Measurements from ENCODE around the gene BRS3. TPM values are rescaled to one million over a fixed set of nuclear protein-coding genes. Genes with fewer than 3 reads are reported as not detected.

Gene BRS3
- total and polyA plus RNA-seq, 2 experiments from 2014 or later = not detected

DNA sequence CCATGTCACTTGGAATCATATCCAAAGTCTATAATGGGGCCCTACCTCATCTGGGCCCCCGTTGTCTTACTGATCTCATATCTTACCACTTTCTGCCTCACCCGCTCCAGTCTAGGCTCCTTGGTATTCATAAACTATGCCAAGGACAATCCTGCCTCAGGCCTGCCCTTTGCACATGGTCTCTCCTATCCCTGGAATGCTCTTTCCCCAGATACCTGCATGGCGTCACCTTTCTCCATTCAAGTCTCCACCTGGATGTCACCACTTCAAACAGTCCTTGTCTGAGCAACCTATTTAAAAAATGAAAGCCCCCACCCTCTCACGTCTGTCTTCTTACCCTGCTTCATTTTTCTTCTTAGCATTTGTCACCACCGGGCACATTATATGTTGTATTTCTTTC is 52.5 kb downstream of the BRS3 start (continued):
- TF ChIP-seq, protein P1, sequence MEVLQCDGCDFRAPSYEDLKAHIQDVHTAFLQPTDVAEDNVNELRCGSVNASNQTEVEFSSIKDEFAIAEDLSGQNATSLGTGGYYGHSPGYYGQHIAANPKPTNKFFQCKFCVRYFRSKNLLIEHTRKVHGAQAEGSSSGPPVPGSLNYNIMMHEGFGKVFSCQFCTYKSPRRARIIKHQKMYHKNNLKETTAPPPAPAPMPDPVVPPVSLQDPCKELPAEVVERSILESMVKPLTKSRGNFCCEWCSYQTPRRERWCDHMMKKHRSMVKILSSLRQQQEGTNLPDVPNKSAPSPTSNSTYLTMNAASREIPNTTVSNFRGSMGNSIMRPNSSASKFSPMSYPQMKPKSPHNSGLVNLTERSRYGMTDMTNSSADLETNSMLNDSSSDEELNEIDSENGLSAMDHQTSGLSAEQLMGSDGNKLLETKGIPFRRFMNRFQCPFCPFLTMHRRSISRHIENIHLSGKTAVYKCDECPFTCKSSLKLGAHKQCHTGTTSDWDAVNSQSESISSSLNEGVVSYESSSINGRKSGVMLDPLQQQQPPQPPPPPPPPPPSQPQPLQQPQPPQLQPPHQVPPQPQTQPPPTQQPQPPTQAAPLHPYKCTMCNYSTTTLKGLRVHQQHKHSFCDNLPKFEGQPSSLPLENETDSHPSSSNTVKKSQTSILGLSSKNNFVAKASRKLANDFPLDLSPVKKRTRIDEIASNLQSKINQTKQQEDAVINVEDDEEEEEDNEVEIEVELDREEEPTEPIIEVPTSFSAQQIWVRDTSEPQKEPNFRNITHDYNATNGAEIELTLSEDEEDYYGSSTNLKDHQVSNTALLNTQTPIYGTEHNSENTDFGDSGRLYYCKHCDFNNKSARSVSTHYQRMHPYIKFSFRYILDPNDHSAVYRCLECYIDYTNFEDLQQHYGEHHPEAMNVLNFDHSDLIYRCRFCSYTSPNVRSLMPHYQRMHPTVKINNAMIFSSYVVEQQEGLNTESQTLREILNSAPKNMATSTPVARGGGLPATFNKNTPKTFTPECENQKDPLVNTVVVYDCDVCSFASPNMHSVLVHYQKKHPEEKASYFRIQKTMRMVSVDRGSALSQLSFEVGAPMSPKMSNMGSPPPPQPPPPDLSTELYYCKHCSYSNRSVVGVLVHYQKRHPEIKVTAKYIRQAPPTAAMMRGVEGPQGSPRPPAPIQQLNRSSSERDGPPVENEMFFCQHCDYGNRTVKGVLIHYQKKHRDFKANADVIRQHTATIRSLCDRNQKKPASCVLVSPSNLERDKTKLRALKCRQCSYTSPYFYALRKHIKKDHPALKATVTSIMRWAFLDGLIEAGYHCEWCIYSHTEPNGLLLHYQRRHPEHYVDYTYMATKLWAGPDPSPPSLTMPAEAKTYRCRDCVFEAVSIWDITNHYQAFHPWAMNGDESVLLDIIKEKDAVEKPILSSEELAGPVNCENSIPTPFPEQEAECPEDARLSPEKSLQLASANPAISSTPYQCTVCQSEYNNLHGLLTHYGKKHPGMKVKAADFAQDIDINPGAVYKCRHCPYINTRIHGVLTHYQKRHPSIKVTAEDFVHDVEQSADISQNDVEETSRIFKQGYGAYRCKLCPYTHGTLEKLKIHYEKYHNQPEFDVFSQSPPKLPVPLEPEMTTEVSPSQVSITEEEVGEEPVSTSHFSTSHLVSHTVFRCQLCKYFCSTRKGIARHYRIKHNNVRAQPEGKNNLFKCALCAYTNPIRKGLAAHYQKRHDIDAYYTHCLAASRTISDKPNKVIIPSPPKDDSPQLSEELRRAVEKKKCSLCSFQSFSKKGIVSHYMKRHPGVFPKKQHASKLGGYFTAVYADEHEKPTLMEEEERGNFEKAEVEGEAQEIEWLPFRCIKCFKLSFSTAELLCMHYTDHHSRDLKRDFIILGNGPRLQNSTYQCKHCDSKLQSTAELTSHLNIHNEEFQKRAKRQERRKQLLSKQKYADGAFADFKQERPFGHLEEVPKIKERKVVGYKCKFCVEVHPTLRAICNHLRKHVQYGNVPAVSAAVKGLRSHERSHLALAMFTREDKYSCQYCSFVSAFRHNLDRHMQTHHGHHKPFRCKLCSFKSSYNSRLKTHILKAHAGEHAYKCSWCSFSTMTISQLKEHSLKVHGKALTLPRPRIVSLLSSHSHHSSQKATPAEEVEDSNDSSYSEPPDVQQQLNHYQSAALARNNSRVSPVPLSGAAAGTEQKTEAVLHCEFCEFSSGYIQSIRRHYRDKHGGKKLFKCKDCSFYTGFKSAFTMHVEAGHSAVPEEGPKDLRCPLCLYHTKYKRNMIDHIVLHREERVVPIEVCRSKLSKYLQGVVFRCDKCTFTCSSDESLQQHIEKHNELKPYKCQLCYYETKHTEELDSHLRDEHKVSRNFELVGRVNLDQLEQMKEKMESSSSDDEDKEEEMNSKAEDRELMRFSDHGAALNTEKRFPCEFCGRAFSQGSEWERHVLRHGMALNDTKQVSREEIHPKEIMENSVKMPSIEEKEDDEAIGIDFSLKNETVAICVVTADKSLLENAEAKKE (CRISPR knock-in tag; IDR thresholded peaks at IDR 0.05) = no peak

DNA sequence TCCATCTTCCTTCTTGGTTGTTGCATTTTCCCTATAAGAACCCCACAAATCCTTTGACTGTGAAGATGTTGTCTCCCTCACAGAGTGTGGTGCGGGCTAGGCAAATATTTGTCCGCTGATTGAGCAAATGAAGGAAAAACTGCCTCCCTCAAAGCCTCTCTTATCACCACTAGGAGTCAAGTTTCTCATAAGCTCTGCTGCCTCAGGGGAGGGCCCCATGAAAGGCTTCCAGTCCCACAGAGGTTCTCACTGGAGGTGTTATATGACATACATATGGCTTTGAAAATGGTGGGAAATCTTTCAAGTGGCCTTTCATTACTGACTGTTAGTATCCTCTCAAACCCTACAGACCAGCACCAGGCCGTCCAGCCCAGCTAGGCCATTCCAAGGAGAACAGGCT is 53.5 kb downstream of the BRS3 start:
- Histone ChIP-seq H2AFZ (no peak overlapping the region), H4K20me1 (replicated peaks; ENCODE audit: insufficient read depth) (no peaks in the 10 kb centered on the region), H3K9me2 (ENCODE audit: insufficient read depth) (no peaks in the 10 kb centered on the region), H3F3A (replicated peaks; ENCODE audit: low read depth) (no peaks in the 10 kb centered on the region), H3K79me2 (replicated peaks; ENCODE audit: insufficient read depth) (no peaks in the 10 kb centered on the region), H3K27ac (ENCODE audit: low read depth) (no peak overlapping the region), H3K36me3 (ENCODE audit: insufficient read depth) (no peaks in the 10 kb centered on the region), H3K4me1 (ENCODE audit: insufficient read depth) (no peaks in the 10 kb centered on the region), H3K4me3 (no peak overlapping the region), H3K27me3 (ENCODE audit: insufficient read depth) (no peaks in the 10 kb centered on the region), H3K4me2 (no peak overlapping the region)
- ATAC-seq (no peak), DNase-seq (ENCODE audit: low spot score) (no peak)
- no peak overlapping the region for H3K4me3 Mint-ChIP-seq
- H3K36me3 Mint-ChIP-seq (ENCODE audit: low read depth) = no peaks in the 10 kb centered on the region
- H3K27ac Mint-ChIP-seq = no peak overlapping the region
- H3K4me1 Mint-ChIP-seq = no peaks in the 10 kb centered on the region
- H3K9me3 Mint-ChIP-seq = no peaks in the 10 kb centered on the region
- H3K27me3 Mint-ChIP-seq (ENCODE audit: insufficient read depth, low read depth, poor library complexity) = peaks cover 2% of the 10 kb centered on the region
- TF ChIP-seq ZNF114 (CRISPR knock-in tag; IDR thresholded peaks at IDR 0.05) (no peak), EZH2phosphoT487 (IDR thresholded peaks at IDR 0.05; ENCODE audit: unreplicated experiment) (no peak)
- TF ChIP-seq, protein P1 (CRISPR knock-in tag; IDR thresholded peaks at IDR 0.05) = no peak
- TF ChIP-seq, protein P2, sequence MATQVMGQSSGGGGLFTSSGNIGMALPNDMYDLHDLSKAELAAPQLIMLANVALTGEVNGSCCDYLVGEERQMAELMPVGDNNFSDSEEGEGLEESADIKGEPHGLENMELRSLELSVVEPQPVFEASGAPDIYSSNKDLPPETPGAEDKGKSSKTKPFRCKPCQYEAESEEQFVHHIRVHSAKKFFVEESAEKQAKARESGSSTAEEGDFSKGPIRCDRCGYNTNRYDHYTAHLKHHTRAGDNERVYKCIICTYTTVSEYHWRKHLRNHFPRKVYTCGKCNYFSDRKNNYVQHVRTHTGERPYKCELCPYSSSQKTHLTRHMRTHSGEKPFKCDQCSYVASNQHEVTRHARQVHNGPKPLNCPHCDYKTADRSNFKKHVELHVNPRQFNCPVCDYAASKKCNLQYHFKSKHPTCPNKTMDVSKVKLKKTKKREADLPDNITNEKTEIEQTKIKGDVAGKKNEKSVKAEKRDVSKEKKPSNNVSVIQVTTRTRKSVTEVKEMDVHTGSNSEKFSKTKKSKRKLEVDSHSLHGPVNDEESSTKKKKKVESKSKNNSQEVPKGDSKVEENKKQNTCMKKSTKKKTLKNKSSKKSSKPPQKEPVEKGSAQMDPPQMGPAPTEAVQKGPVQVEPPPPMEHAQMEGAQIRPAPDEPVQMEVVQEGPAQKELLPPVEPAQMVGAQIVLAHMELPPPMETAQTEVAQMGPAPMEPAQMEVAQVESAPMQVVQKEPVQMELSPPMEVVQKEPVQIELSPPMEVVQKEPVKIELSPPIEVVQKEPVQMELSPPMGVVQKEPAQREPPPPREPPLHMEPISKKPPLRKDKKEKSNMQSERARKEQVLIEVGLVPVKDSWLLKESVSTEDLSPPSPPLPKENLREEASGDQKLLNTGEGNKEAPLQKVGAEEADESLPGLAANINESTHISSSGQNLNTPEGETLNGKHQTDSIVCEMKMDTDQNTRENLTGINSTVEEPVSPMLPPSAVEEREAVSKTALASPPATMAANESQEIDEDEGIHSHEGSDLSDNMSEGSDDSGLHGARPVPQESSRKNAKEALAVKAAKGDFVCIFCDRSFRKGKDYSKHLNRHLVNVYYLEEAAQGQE (IDR thresholded peaks at IDR 0.05; ENCODE audit: unreplicated experiment) = no peak
